Stimulated activated CD4-positive, alpha-beta T cell treated with anti-CD3 and anti-CD28 coated beads, Interleukin-1b, Interleukin-23, amount 100 ng/mL, for 48 hours (primary cell): ENCODE results near the gene MRM3.
"Not testable (repeated sequence)": the region's sequence is repeated elsewhere in the genome, so short reads cannot be mapped to it uniquely, and the experiment has no call there.

Source experiments
- DNase-seq: peaks from one replicate; pipeline ENCODE4 v3.0.0-alpha.2; 2020

MRM3 gene

DNA sequence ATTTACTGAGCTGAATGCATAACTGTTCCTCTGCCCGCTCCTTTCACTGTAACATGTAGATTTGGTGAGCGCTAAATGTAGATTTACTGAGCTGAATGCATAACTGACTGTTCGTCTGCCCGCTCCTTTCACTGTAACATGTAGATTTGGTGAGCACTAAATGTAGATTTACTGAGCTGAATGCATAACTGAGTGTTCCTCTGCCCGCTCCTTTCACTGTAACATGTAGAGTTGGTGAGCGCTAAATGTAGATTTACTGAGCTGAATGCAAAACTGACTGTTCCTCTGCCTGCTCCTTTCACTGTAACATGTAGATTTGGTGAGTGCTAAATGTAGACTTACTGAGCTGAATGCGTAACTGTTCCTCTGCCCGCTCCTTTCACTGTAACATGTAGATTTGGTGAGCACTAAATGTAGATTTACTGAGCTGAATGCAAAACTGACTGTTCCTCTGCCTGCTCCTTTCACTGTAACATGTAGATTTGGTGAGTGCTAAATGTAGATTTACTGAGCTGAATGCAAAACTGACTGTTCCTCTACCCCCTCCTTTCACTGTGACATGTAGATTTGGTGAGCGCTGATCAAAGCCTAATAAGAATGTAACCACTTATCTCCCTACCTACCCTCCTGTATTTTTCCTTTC is 26.7 kb upstream of the MRM3 start:
- not testable (repeated sequence) for DNase-seq

DNA sequence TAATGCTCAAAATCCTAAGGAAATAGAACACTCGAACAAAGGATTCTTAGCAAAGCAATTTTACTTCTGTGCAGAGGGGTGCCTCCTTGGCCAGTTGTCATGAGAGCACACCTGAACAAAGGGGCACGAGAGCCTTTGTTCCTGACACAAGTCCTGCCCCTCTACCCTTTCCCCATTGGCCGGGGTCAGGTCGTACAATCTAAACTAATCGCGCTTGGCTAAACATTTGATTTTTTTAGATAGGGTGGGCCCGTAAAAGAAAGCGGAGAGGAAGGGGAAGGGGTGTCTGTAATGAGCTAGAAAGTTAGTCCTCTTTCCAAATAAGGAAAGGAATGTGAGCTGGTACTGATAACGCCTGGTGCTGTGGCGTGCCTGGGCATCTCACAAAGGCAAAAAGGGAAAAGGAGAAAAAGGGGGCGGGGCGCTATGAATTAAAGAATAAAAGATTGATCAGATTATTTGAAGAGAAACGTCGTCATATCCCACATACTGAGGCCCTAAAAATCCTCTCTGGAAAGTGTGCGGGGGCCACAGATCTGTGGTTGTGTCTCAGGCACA is 26.1 kb upstream of the MRM3 start:
- not testable (repeated sequence) for DNase-seq

DNA sequence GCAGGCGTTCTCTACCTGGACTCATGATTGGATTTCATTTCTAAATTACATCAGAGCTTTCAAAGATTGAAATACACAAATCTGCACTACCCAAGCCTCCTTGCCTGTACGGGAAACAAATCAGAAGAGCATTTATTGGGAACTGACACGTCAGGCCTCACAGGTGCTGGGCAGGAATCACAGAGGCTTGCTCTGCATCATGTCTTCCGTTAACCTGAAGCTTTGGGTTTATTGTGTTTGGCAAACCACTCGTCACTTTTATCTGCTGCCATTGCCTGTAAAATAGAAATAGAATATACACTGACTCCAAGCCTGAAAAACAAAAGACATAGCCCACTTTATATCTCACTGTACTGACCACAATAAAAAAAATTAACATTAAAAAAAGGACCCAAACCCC is 22.2 kb upstream of the MRM3 start:
- DNase-seq = no peak

DNA sequence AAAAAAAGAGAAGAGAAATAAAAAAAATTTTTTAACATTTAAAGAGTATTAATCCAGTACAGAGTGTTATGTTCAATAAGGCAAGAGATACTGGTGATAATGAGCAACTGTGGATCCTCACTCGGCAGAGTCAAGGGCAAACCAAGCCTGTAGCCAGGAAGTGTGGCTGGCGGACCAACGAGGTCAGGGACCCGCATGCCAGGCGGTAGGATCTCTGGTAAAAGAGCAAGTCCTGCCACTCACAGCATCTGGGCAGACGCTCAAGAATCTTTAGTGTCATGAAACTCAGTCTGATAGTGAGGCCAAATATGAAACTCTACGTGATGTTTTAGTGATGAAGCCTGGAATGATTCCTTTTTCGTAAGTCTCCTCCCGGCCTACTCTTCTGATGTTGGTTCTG is 21.8 kb upstream of the MRM3 start:
- DNase-seq = no peak

DNA sequence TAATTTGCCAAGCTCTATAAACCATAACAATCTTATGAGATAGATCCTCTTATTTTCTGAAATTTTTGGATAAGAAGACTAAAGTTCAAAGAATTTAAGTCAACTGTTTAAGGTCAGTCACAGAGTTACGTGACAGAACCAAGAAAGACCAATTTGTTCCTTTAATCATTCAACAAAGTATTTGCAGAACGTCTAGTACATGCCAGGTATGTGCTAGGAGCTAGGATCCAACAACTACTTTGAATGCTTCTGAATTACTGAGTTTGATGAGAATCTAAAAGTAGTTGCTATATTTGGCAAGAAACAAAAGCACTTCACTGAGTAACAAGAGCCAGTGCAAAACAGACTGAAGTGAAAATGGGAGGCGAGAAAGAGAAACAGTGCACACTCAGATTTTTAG is 15.1 kb upstream of the MRM3 start:
- no peak for DNase-seq

- no peak for DNase-seq
These were observed 9.1 kb upstream of the MRM3 start for GRCh38 chr17:773016-773415.

DNA sequence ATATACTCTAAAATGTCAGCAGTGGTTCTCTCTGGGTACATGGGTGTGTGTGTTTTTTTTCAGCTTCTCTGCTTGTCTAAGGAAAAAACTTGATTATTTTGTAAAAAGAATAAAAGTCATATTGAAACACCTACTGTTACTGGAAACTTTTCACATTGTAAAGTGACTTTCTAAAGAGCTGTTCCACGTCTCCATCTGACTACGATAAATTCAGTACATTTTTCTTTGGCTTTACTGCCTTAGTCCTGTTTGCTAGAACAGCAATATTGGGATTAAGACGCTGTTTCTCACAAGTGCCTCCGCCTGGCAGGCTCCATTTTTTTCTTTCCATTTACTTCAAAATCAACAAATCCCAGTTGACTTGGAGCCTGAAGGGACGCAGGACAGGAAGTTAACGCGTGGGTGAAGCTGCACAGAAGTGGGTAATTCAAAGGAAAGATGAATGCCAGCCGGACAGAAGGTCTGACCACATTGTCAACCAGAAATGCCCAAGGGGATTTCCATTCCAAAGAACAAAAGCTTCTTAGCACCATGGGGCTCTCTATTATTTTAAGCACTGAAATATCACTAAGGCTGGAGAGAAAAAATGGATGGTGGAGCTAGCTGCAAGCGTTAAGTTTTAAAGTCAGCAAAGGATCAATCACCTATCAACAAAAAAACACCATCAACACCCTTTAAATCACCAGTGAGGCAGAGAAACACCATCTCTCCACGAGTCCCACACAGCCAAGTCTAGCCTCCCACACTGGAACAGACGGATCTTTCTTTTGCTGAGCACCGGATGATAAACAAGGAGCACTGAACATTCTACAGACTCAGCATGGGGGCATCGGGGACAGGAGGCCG is 8.5 kb upstream of the MRM3 start:
- DNase-seq = no peak

DNA sequence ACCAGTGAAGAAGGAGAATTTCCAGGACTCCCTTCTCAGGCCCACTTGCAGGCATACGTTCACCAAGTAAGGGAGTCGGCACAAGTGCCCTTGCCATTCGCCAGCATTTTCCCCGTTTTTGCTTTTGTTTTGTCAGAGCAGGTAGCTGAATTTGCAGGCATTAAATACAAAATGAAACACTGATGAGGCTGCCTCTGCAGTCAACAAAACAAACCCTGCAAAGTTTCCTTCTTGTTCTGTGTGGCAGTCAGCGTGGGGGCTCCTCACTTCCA is 7.9 kb upstream of the MRM3 start:
- DNase-seq = no peak

DNA sequence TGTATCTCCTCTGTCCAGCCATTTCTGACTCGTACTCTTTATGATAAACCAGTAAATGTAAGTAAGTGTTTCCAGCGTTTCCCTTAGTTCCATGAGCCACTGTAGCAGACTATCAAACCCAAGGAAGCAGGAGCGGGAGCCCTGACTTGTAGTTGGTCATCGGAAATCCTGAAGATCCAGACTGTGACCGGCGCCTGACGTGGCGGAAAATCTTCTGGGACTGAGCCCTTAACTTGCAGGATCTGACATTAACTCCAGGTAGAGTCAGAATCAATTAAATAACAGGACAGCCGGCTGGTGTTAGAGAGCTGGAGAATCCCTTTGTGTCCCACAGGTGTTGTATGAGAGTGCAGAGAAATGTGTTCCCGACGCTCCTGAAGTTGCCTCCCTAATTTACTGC is 4.1 kb upstream of the MRM3 start:
- no peak for DNase-seq

DNA sequence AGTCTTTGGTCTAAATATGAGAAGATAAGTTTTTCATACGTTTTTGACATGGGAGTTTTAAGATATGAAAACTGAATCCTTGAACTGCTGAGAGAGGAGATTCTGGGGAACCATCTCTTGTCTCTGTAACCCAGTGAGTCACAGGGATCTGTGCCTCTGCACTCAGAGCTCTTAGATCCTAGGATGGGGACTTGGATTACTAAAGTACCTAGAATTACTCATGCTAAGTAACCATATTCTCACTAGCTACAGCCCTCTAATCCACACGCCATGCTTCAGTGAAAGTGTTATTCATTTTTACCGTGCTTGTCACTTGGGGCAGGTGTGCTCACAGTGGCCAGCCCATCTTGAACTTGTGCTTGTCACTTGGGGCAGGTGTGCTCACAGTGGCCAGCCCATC is 2.0 kb downstream of the MRM3 start:
- peak; percentile 21 for DNase-seq

GRCh38 chr17:785901-786300 is 3.7 kb downstream of the MRM3 start:
- DNase-seq = not testable (repeated sequence)

GRCh38 chr17:787641-788221 is 5.6 kb downstream of the MRM3 start:
- DNase-seq = no peak

GRCh38 chr17:788551-788950 is 6.4 kb downstream of the MRM3 start:
- DNase-seq = no peak

DNA sequence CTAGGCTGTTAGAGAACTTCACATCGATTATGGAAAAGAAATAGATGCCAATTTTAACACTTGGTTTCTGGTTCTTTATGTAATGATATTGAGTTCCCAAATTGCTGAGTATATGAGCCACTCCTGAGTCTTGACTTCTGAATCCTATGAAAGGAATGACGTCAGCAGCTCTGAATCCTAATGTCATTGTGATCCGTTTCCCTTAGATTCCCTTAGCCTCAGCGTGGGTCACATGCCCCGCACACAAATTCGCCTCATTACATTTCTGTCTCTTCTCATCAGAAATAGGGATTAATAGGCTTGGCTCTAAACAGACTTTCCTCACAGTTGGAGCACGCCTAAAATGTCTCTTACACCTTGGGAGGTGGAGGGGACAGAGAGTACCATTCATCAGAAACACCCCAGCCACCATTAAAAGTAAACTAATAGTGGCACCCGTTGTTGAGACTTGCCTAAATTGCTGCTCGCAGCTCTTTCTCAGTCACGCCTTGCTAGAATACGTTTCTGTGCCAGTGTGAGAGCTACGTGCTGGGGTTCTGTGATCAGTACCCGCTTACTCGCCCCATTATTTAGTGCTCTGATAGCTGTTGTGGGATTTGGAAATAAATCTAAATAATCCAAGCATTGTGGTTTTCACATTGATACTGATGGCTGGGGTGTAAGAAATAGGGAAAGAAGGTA is 7.1 kb downstream of the MRM3 start:
- DNase-seq = no peak

- DNase-seq = not testable (repeated sequence)
These were observed 8.0 kb downstream of the MRM3 start for GRCh38 chr17:789931-790873.

GRCh38 chr17:790874-791247 is 8.7 kb downstream of the MRM3 start:
- DNase-seq = not testable (repeated sequence)

DNA sequence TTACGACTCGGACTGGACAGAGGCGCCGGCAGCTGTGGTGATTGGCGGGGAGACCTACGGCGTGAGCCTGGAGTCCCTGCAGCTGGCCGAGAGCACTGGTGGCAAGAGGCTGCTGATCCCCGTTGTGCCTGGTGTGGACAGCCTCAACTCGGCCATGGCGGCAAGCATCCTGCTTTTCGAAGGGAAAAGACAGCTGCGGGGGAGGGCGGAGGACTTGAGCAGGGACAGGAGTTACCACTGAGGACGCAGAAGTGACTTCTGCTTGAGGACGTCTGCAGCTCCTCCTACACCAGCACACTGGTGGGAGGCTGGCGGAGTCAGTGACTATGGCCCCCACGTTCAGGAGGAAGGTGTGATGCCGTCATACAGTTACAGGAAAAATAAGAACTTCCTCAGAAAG is 9.7 kb downstream of the MRM3 start:
- no peak for DNase-seq

DNA sequence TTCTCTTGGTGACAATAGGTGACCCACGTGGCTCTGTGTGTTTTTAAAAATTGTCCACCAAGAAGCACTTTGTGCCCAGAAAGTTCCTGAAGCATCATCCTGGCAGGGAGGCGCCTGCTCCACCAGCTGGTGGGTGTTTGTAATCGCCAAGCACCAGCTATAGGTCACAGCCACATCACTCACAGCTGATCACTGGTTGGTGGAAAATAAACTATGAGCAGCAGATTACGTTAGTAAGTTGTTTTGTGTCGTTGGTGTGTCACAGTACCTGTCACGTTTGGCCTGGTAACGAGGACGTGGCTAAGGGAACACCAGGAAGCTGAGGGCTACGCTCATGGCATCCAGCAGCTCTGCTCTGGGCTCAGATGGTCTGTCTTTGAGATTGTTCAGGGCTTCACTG is 10.1 kb downstream of the MRM3 start:
- DNase-seq = no peak

- DNase-seq = peak; percentile 38
These were observed 12.7 kb downstream of the MRM3 start for GRCh38 chr17:794876-795275.

GRCh38 chr17:795276-795675 is 13.1 kb downstream of the MRM3 start:
- DNase-seq = no peak

DNA sequence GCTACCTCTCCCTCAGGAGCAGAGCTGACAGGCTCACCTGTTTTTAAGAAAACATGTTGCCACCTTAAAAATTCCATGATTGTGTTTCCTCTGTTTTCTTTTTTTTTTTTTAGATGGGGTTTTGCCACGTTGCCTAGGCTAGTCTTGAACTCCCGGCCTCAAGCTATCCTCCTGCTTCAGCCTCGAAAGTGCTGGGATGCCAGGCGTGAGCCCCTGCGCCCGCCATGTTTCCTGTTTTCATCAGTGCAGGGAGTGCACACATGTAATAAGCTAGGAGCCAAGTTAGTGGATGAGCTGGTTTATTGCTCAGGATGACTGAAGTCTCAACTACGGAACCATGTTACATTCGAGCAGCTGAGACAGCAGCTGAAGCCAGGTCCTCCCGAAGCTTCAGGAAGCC is 13.6 kb downstream of the MRM3 start:
- no peak for DNase-seq

GRCh38 chr17:796609-797008 is 14.5 kb downstream of the MRM3 start:
- no peak for DNase-seq
